ENCODE data around the gene TMIE.

GRCh38 chr3:46710229-46710628 is 9.0 kb downstream of the TMIE start:
- TF ChIP-seq CTCF (IDR thresholded peaks at IDR 0.05) = no peak
- no peak for TF ChIP-seq POLR2A (IDR thresholded peaks at IDR 0.05)

Data from adrenal gland (tissue), 5 donors.